Tibial nerve (tissue), 4 donors: Measurements from ENCODE around the gene PTPRD. TPM values are rescaled to one million over a fixed set of nuclear protein-coding genes. Genes with fewer than 3 reads are reported as not detected.

Experiments
- DNase-seq, 2 donors: peaks; one replicate each; pipeline ENCODE4 v3.0.0-alpha.2; 2019; ENCODE audit warnings: low spot score in 2 of 2
- H3K27ac ChIP-seq, 4 donors: fragments of 200-600 bp; sonication (generic) in 3 of 4; one replicate each; pipeline ENCODE4 v1.5.1; 2017 to 2019; ENCODE audit warnings: mild to moderate bottlenecking in 1 of 4
- H3K27me3 ChIP-seq, 2 donors: fragments of 200-600 bp; sonication (generic) in 1 of 2; one replicate each; pipeline versions ENCODE4 v1.5.1 to v1.6.0; 2017 to 2019
- H3K36me3 ChIP-seq, 3 donors: fragments of 200-600 bp; sonication (generic); one replicate each; pipeline ENCODE4 v1.5.1; 2018 to 2019
- H3K4me1 ChIP-seq, 4 donors: fragments of 200-600 bp; sonication (generic) in 3 of 4; one replicate each; pipeline ENCODE4 v1.5.1; 2017 to 2019
- H3K4me3 ChIP-seq, 4 donors: fragments of 200-600 bp; sonication (generic) in 3 of 4; one replicate each; pipeline ENCODE4 v1.5.1; 2017 to 2019; ENCODE audit warnings: mild to moderate bottlenecking in 1 of 4, moderate library complexity in 1 of 4
- H3K9me3 ChIP-seq, 4 donors: fragments of 200-600 bp; sonication (generic) in 3 of 4; one replicate each; pipeline ENCODE4 v1.5.1; 2017 to 2019
- EP300 ChIP-seq, 2 donors: sonication (generic); formaldehyde crosslinking; IDR thresholded peaks; one replicate each; pipeline ENCODE4 v1.6.1; 2017; ENCODE audit warnings: antibody characterized with exemption in 2 of 2, mild to moderate bottlenecking in 1 of 2
- POLR2A ChIP-seq, 2 donors: fragments of 450-650 bp; IDR thresholded peaks; one replicate each; pipeline ENCODE4 v1.6.1; 2017; ENCODE audit warnings: antibody characterized with exemption in 2 of 2, mild to moderate bottlenecking in 2 of 2, moderate library complexity in 2 of 2
- WGBS, 2 donors: methylation state at CpG; one replicate each; pipeline ENCODE4 v1.1.5; 2018; 5-methylcytosine and 5-hydroxymethylcytosine counted together
- total RNA-seq, 4 donors: library from RNA; depleted of rRNA; stranded (reverse); fragments of >200 nt; gene quantifications; one replicate each; pipeline ENCODE4 v1.1.0, GENCODE V29; 2016
- TF ChIP-seq, protein P1 (sequence below), 5 experiments: fragments of 200-600 bp in 3 of 5; fragments of 450-650 bp in 2 of 5; sonication (generic) in 3 of 5; IDR thresholded peaks; one replicate each; pipeline ENCODE4 v1.5.1; 2016 to 2019; ENCODE audit warnings: antibody characterized with exemption in 5 of 5, mild to moderate bottlenecking in 3 of 5, moderate library complexity in 2 of 5

PTPRD gene
- total RNA-seq, 4 donors from 2014 or later, result 1.7 to 13.2 (median 5.1) TPM

DNA sequence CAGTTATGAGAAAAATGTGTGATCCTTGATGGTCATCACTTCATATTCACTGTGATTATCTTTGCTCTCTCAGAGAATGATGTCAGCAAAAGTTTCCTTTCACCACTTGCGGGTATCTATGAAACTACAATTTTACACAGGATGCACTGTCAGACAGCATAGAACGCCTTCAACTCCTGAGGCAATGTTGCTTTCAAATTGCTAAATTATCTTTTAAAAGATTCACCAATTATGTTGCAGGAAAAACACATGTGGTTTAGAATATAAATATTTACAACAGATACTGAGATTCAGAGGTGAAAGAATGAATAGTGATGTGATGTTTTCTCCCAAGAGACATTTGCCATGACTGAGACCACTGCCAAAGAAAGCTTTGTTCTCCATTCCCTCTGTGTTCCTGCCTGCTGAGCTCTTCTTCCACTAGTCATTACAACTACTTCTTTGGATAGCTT, 1933.4 kb downstream of the PTPRD start:
- 36 to 57% methylated on average over 2 of the region's 2 CpGs for WGBS, 2 donors
- H3K27me3 ChIP-seq, result no peaks in the 10 kb centered on the region
- no peaks in the 10 kb centered on the region for H3K36me3 ChIP-seq
- H3K9me3 ChIP-seq, result no peaks in the 10 kb centered on the region
- TF ChIP-seq, protein P1, sequence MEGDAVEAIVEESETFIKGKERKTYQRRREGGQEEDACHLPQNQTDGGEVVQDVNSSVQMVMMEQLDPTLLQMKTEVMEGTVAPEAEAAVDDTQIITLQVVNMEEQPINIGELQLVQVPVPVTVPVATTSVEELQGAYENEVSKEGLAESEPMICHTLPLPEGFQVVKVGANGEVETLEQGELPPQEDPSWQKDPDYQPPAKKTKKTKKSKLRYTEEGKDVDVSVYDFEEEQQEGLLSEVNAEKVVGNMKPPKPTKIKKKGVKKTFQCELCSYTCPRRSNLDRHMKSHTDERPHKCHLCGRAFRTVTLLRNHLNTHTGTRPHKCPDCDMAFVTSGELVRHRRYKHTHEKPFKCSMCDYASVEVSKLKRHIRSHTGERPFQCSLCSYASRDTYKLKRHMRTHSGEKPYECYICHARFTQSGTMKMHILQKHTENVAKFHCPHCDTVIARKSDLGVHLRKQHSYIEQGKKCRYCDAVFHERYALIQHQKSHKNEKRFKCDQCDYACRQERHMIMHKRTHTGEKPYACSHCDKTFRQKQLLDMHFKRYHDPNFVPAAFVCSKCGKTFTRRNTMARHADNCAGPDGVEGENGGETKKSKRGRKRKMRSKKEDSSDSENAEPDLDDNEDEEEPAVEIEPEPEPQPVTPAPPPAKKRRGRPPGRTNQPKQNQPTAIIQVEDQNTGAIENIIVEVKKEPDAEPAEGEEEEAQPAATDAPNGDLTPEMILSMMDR (IDR thresholded peaks at IDR 0.05), result no peak
- no peak for TF ChIP-seq EP300 (IDR thresholded peaks at IDR 0.05)
- TF ChIP-seq POLR2A (IDR thresholded peaks at IDR 0.05), result no peak
- no peak for DNase-seq
- H3K27ac ChIP-seq, result no peak overlapping the region
- H3K4me1 ChIP-seq, result peaks cover 0 to 18% (median 2%) of the 10 kb centered on the region in 4 donors
- H3K4me3 ChIP-seq, result no peak overlapping the region

DNA sequence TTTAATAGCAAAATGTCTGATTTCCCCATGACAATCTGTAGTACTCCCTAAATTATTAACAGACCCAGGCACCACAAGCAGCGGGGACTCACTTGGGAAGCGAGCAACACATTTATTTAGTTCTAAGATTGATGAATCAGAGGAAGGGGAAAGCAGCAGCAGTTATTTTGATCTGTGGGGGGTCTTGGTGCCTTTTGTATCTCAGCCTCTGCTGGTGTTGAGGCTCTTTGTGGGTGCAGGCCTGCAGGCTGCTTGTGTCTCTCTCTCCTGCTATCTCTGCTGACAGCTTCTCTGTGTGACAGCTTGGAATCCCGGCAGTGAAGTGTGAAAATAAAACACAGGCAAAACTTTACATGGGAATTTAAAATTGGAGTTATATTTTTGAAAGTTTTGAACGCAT, 1935.1 kb downstream of the PTPRD start:
- H3K36me3 ChIP-seq, result no peaks in the 10 kb centered on the region
- H3K4me1 ChIP-seq, result peaks cover 0 to 18% (median 2%) of the 10 kb centered on the region in 4 donors
- TF ChIP-seq EP300 (IDR thresholded peaks at IDR 0.05) (no peak), POLR2A (IDR thresholded peaks at IDR 0.05) (no peak)
- TF ChIP-seq, protein P1 (IDR thresholded peaks at IDR 0.05), result no peak
- H3K4me3 ChIP-seq, result no peak overlapping the region
- no peak overlapping the region for H3K27ac ChIP-seq
- 64 to 65% methylated on average over 4 of the region's 4 CpGs for WGBS, 2 donors
- H3K27me3 ChIP-seq, result no peaks in the 10 kb centered on the region
- H3K9me3 ChIP-seq, result no peaks in the 10 kb centered on the region
- no peak for DNase-seq

DNA sequence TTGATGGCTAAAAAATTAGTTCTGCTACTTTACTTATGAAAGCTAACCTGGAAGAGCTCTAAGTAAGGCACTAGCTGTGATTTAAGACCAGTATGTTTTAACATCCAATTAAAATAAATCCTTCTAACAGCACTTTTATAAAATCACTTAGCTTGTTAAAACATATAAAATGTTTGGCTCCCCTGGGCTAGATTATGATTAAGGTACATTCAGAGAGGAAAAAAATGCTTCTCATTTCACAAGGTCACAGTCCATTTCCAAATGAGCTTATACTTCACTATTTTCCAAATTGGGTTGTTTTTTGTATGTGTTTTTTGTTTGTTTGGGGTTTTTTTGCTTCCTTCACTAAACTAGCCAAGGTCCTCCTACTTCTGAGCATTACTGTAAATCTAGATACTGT, 1938.3 kb downstream of the PTPRD start:
- Histone ChIP-seq H3K27me3 (no peaks in the 10 kb centered on the region), H3K27ac (no peak overlapping the region), H3K9me3 (no peaks in the 10 kb centered on the region), H3K36me3 (no peaks in the 10 kb centered on the region), H3K4me3 (no peak overlapping the region), H3K4me1 (peaks cover 0 to 18% (median 2%) of the 10 kb centered on the region in 4 donors)
- DNase-seq, result no peak
- TF ChIP-seq, protein P1 (IDR thresholded peaks at IDR 0.05), result no peak
- TF ChIP-seq EP300 (IDR thresholded peaks at IDR 0.05), result no peak
- no peak for TF ChIP-seq POLR2A (IDR thresholded peaks at IDR 0.05)

DNA sequence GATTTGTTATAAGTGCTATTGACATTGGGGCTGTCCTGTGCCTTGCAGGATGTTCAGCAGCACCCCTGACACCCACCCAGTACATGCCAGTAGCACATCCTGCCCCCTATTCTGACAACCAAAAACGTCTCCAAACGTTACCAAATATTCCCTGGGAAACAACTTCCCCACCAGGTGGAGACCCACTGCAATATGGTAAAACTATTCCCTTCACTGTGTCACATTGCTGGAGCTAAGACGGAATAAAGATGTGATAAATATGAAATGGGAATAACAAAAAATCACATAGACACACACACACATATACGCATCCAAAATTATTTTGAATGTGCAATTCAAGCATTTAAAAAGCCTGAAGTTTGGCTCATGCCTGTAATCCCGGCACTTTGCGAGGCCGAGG, 1939.0 kb downstream of the PTPRD start:
- no peaks in the 10 kb centered on the region for H3K9me3 ChIP-seq
- H3K36me3 ChIP-seq, result no peaks in the 10 kb centered on the region
- 81 to 83% methylated on average over 7 of the region's 7 CpGs for WGBS, 2 donors
- TF ChIP-seq POLR2A (IDR thresholded peaks at IDR 0.05) (no peak), EP300 (IDR thresholded peaks at IDR 0.05) (no peak)
- TF ChIP-seq, protein P1 (IDR thresholded peaks at IDR 0.05), result no peak
- H3K27ac ChIP-seq, result no peak overlapping the region
- H3K4me3 ChIP-seq, result no peak overlapping the region
- H3K4me1 ChIP-seq, result peaks cover 0 to 12% (median 1%) of the 10 kb centered on the region in 4 donors
- H3K27me3 ChIP-seq, result no peaks in the 10 kb centered on the region
- DNase-seq, result no peak

DNA sequence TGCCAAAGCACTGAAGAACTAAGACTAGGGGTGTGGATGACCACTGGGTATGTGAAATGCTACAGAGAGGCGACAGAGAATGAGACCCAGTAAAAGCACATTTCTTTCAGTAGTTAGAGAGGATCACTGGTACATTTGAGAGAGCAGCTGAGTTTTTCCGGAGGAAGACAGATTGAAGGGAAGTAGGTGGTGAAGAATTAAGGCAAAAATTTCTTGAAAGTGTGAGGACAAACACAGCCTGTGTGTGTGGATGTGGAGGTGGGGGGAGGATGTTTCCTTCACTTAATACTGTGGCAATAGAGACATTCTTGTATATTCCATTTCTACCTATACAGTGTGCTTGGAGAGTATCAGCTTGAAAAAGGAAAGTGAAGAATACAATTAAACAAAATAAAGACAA, 1942.1 kb downstream of the PTPRD start:
- no peak for DNase-seq
- WGBS, 2 donors, result 73 to 79% methylated on average over 2 of the region's 2 CpGs
- Histone ChIP-seq H3K9me3 (no peaks in the 10 kb centered on the region), H3K27me3 (no peaks in the 10 kb centered on the region), H3K36me3 (no peaks in the 10 kb centered on the region), H3K27ac (no peak overlapping the region), H3K4me1 (no peaks in the 10 kb centered on the region), H3K4me3 (no peak overlapping the region)
- TF ChIP-seq EP300 (IDR thresholded peaks at IDR 0.05) (no peak), POLR2A (IDR thresholded peaks at IDR 0.05) (no peak)
- TF ChIP-seq, protein P1 (IDR thresholded peaks at IDR 0.05), result no peak
